ENCODE measurements around the gene CDK18.

CDK18 gene

GRCh38 chr1:205492201-205492667, 12.2 kb upstream of the CDK18 start:
- Histone ChIP-seq H3K9me3 (ENCODE audit: control insufficient read depth in 1 of 2, low read length in 2 of 2) (no peaks in the 10 kb centered on the region), H3K9ac (ENCODE audit: low read depth in 1 of 2, low read length in 2 of 2) (no peak overlapping the region), H3K36me3 (ENCODE audit: control insufficient read depth in 1 of 2, insufficient read depth in 2 of 2, low read length in 2 of 2) (no peaks in the 10 kb centered on the region), H3K27me3 (ENCODE audit: control insufficient read depth in 1 of 2, insufficient read depth in 2 of 2, low read length in 2 of 2) (peaks cover 0 to 4% of the 10 kb centered on the region in 2 donors), H3K4me1 (ENCODE audit: control insufficient read depth in 1 of 2, insufficient read depth in 2 of 2, low read length in 2 of 2) (peaks cover 26 to 32% of the 10 kb centered on the region in 2 donors), H3K27ac (ENCODE audit: low read depth, low read length) (no peak overlapping the region), H3K4me3 (ENCODE audit: low read depth in 1 of 2, low read length in 2 of 2) (no peak overlapping the region)

- H3K9me3 ChIP-seq (ENCODE audit: control insufficient read depth in 1 of 2, low read length in 2 of 2), result no peaks in the 10 kb centered on the region
- no peak overlapping the region for H3K27ac ChIP-seq (ENCODE audit: low read depth, low read length)
- peaks cover 26 to 32% of the 10 kb centered on the region in 2 donors for H3K4me1 ChIP-seq (ENCODE audit: control insufficient read depth in 1 of 2, insufficient read depth in 2 of 2, low read length in 2 of 2)
- H3K9ac ChIP-seq (ENCODE audit: low read depth in 1 of 2, low read length in 2 of 2), result no peak overlapping the region
- peaks cover 0 to 3% of the 10 kb centered on the region in 2 donors for H3K27me3 ChIP-seq (ENCODE audit: control insufficient read depth in 1 of 2, insufficient read depth in 2 of 2, low read length in 2 of 2)
- H3K4me3 ChIP-seq (ENCODE audit: low read depth in 1 of 2, low read length in 2 of 2), result no peak overlapping the region
- no peaks in the 10 kb centered on the region for H3K36me3 ChIP-seq (ENCODE audit: control insufficient read depth in 1 of 2, insufficient read depth in 2 of 2, low read length in 2 of 2)
Measured at GRCh38 chr1:205492774-205493173, 11.7 kb upstream of the CDK18 start.

GRCh38 chr1:205493241-205494085, 11.0 kb upstream of the CDK18 start:
- Histone ChIP-seq H3K27me3 (ENCODE audit: control insufficient read depth in 1 of 2, insufficient read depth in 2 of 2, low read length in 2 of 2) (peaks cover 0 to 3% of the 10 kb centered on the region in 2 donors), H3K4me1 (ENCODE audit: control insufficient read depth in 1 of 2, insufficient read depth in 2 of 2, low read length in 2 of 2) (peaks cover 26 to 32% of the 10 kb centered on the region in 2 donors), H3K36me3 (ENCODE audit: control insufficient read depth in 1 of 2, insufficient read depth in 2 of 2, low read length in 2 of 2) (no peaks in the 10 kb centered on the region), H3K9ac (ENCODE audit: low read depth in 1 of 2, low read length in 2 of 2) (no peak overlapping the region), H3K9me3 (ENCODE audit: control insufficient read depth in 1 of 2, low read length in 2 of 2) (no peaks in the 10 kb centered on the region), H3K4me3 (ENCODE audit: low read depth in 1 of 2, low read length in 2 of 2) (no peak overlapping the region), H3K27ac (ENCODE audit: low read depth, low read length) (no peak overlapping the region)

GRCh38 chr1:205494115-205494514, 10.4 kb upstream of the CDK18 start:
- Histone ChIP-seq H3K36me3 (ENCODE audit: control insufficient read depth in 1 of 2, insufficient read depth in 2 of 2, low read length in 2 of 2) (no peaks in the 10 kb centered on the region), H3K9me3 (ENCODE audit: control insufficient read depth in 1 of 2, low read length in 2 of 2) (no peaks in the 10 kb centered on the region), H3K4me3 (ENCODE audit: low read depth in 1 of 2, low read length in 2 of 2) (no peak overlapping the region), H3K27ac (ENCODE audit: low read depth, low read length) (no peak overlapping the region), H3K4me1 (ENCODE audit: control insufficient read depth in 1 of 2, insufficient read depth in 2 of 2, low read length in 2 of 2) (peaks cover 26 to 32% of the 10 kb centered on the region in 2 donors), H3K27me3 (ENCODE audit: control insufficient read depth in 1 of 2, insufficient read depth in 2 of 2, low read length in 2 of 2) (peaks cover 0 to 3% of the 10 kb centered on the region in 2 donors), H3K9ac (ENCODE audit: low read depth in 1 of 2, low read length in 2 of 2) (no peak overlapping the region)

- Histone ChIP-seq H3K27ac (ENCODE audit: low read depth, low read length) (no peak overlapping the region), H3K27me3 (ENCODE audit: control insufficient read depth in 1 of 2, insufficient read depth in 2 of 2, low read length in 2 of 2) (peaks cover 0 to 3% of the 10 kb centered on the region in 2 donors), H3K36me3 (ENCODE audit: control insufficient read depth in 1 of 2, insufficient read depth in 2 of 2, low read length in 2 of 2) (no peaks in the 10 kb centered on the region), H3K9me3 (ENCODE audit: control insufficient read depth in 1 of 2, low read length in 2 of 2) (no peaks in the 10 kb centered on the region), H3K9ac (ENCODE audit: low read depth in 1 of 2, low read length in 2 of 2) (no peak overlapping the region), H3K4me1 (ENCODE audit: control insufficient read depth in 1 of 2, insufficient read depth in 2 of 2, low read length in 2 of 2) (peaks cover 26 to 32% of the 10 kb centered on the region in 2 donors), H3K4me3 (ENCODE audit: low read depth in 1 of 2, low read length in 2 of 2) (no peak overlapping the region)
Measured at GRCh38 chr1:205495237-205495823, 9.1 kb upstream of the CDK18 start.

- Histone ChIP-seq H3K9ac (ENCODE audit: low read depth in 1 of 2, low read length in 2 of 2) (no peak overlapping the region), H3K27me3 (ENCODE audit: control insufficient read depth in 1 of 2, insufficient read depth in 2 of 2, low read length in 2 of 2) (no peaks in the 10 kb centered on the region), H3K36me3 (ENCODE audit: control insufficient read depth in 1 of 2, insufficient read depth in 2 of 2, low read length in 2 of 2) (no peaks in the 10 kb centered on the region), H3K4me1 (ENCODE audit: control insufficient read depth in 1 of 2, insufficient read depth in 2 of 2, low read length in 2 of 2) (peaks cover 31 to 39% of the 10 kb centered on the region in 2 donors), H3K4me3 (ENCODE audit: low read depth in 1 of 2, low read length in 2 of 2) (no peak overlapping the region), H3K9me3 (ENCODE audit: control insufficient read depth in 1 of 2, low read length in 2 of 2) (no peaks in the 10 kb centered on the region), H3K27ac (ENCODE audit: low read depth, low read length) (no peak overlapping the region)
Measured at GRCh38 chr1:205496661-205497060, 7.8 kb upstream of the CDK18 start.

GRCh38 chr1:205497351-205497750, 7.1 kb upstream of the CDK18 start:
- H3K4me3 ChIP-seq (ENCODE audit: low read depth in 1 of 2, low read length in 2 of 2), result no peak overlapping the region
- no peaks in the 10 kb centered on the region for H3K9me3 ChIP-seq (ENCODE audit: control insufficient read depth in 1 of 2, low read length in 2 of 2)
- H3K36me3 ChIP-seq (ENCODE audit: control insufficient read depth in 1 of 2, insufficient read depth in 2 of 2, low read length in 2 of 2), result no peaks in the 10 kb centered on the region
- H3K4me1 ChIP-seq (ENCODE audit: control insufficient read depth in 1 of 2, insufficient read depth in 2 of 2, low read length in 2 of 2), result peaks cover 28 to 39% of the 10 kb centered on the region in 2 donors
- H3K27ac ChIP-seq (ENCODE audit: low read depth, low read length), result no peak overlapping the region
- no peak overlapping the region for H3K9ac ChIP-seq (ENCODE audit: low read depth in 1 of 2, low read length in 2 of 2)
- H3K27me3 ChIP-seq (ENCODE audit: control insufficient read depth in 1 of 2, insufficient read depth in 2 of 2, low read length in 2 of 2), result no peaks in the 10 kb centered on the region

- Histone ChIP-seq H3K36me3 (ENCODE audit: control insufficient read depth in 1 of 2, insufficient read depth in 2 of 2, low read length in 2 of 2) (no peaks in the 10 kb centered on the region), H3K27me3 (ENCODE audit: control insufficient read depth in 1 of 2, insufficient read depth in 2 of 2, low read length in 2 of 2) (no peaks in the 10 kb centered on the region), H3K4me1 (ENCODE audit: control insufficient read depth in 1 of 2, insufficient read depth in 2 of 2, low read length in 2 of 2) (peaks cover 40 to 45% of the 10 kb centered on the region in 2 donors), H3K4me3 (ENCODE audit: low read depth in 1 of 2, low read length in 2 of 2) (no peak overlapping the region), H3K9me3 (ENCODE audit: control insufficient read depth in 1 of 2, low read length in 2 of 2) (no peaks in the 10 kb centered on the region), H3K27ac (ENCODE audit: low read depth, low read length) (no peak overlapping the region), H3K9ac (ENCODE audit: low read depth in 1 of 2, low read length in 2 of 2) (no peak overlapping the region)
Measured at GRCh38 chr1:205499789-205500188, 4.7 kb upstream of the CDK18 start.

- no peaks in the 10 kb centered on the region for H3K27me3 ChIP-seq (ENCODE audit: control insufficient read depth in 1 of 2, insufficient read depth in 2 of 2, low read length in 2 of 2)
- H3K36me3 ChIP-seq (ENCODE audit: control insufficient read depth in 1 of 2, insufficient read depth in 2 of 2, low read length in 2 of 2), result no peaks in the 10 kb centered on the region
- H3K4me1 ChIP-seq (ENCODE audit: control insufficient read depth in 1 of 2, insufficient read depth in 2 of 2, low read length in 2 of 2), result peaks cover 36 to 42% of the 10 kb centered on the region in 2 donors
- no peaks in the 10 kb centered on the region for H3K9me3 ChIP-seq (ENCODE audit: control insufficient read depth in 1 of 2, low read length in 2 of 2)
- H3K27ac ChIP-seq (ENCODE audit: low read depth, low read length), result no peak overlapping the region
- H3K9ac ChIP-seq (ENCODE audit: low read depth in 1 of 2, low read length in 2 of 2), result no peak overlapping the region
- H3K4me3 ChIP-seq (ENCODE audit: low read depth in 1 of 2, low read length in 2 of 2), result no peak overlapping the region
Measured at GRCh38 chr1:205500240-205501233, 3.9 kb upstream of the CDK18 start.
